ENCODE measurements around the gene SYNC.

SYNC gene

GRCh38 chr1:32702599-32703478 is at the start of gene SYNC:
Gene SYNC, minus strand, starts transcription at chr1:32702770. Its CDS starts 110 bp downstream, at chr1:32702660.
- DNase-seq = no peak

DNA sequence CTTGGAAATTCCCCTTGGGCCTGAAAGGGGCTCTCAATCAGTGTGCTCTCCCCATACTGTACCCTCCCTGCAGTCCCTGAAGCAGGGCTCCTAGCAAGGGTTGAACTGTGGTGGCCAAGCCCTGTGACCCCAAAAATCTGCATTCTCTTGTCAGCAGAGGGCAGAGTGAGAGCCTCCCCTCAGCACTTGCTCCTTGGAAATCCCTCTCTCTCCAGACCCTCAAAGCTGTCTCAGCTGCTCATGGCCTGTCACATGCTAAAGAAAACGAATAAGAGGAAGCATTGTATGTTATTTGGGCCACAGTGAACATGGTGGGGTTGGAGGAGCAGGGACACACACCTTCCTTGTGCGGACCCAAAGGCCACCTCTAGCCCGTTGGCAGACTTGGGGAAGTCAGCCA is 47.2 kb upstream of the SYNC start:
- DNase-seq = no peak

DNA sequence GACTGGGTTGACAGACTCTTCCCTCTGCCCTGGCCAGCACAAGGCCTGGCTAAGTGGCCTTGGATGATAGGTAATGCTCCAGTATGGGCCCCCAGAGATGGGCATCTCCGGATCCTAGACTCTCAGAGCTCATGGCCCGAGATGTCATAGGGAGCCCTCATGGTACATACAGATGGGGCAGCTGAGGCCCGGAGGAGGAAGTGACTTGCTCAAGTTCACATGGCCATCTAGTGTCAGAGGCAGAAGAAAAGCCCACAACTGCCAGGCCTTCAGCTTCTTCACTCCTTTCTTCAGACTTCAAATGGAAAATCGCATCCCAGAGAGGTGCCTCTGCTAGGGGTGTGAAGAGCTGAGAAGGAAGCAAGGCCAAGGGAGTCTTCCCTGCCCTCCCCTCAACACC is 46.8 kb upstream of the SYNC start:
- DNase-seq = peak; percentile 25

DNA sequence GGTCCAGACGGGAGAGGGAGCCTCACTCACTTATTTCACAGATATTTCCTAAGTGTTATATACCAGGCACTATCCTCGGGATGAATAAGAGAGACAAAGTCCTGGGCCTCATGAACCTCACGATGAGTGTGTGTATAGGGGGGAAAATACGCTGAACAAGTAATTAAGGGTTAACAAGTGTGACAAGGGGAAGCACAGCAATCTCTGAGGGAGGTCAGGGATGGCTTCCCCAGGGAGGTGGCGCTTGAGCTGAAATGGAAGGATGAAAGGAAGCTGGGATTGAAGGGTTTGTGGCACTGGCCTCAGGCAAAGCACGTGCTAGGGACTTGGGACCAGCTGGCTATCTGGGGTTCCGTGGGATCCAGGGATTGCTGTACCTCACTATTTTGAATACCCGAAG is 46.4 kb upstream of the SYNC start:
- DNase-seq = no peak

- DNase-seq = no peak
These were observed 45.8 kb upstream of the SYNC start for GRCh38 chr1:32748348-32748747.

DNA sequence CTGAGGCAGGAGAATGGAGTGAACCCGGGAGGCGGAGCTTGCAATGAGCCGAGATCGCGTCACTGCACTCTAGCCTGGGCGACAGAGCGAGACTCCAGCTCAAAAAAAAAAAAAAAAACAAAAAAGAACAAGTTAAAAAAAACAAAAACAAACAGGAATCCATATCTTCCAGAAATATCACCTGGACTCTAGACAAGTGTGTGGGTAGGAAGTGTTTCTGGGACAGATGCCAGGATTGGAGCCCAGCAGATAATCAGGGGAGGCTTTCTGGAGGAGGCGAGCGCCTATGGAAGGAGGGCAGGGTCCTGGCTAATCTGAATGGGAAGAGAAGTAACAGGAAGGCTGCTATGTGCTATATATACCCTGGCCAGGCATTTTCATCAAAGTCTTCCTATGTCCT is 43.6 kb upstream of the SYNC start:
- DNase-seq = no peak

- no peak for DNase-seq
These were observed 41.5 kb upstream of the SYNC start for GRCh38 chr1:32744071-32744425.

GRCh38 chr1:32743380-32744070 is 41.0 kb upstream of the SYNC start:
- no peak for DNase-seq

GRCh38 chr1:32742956-32743355 is 40.4 kb upstream of the SYNC start:
- peak; percentile 9 for DNase-seq

GRCh38 chr1:32742199-32742947 is 39.8 kb upstream of the SYNC start:
- no peak for DNase-seq

DNA sequence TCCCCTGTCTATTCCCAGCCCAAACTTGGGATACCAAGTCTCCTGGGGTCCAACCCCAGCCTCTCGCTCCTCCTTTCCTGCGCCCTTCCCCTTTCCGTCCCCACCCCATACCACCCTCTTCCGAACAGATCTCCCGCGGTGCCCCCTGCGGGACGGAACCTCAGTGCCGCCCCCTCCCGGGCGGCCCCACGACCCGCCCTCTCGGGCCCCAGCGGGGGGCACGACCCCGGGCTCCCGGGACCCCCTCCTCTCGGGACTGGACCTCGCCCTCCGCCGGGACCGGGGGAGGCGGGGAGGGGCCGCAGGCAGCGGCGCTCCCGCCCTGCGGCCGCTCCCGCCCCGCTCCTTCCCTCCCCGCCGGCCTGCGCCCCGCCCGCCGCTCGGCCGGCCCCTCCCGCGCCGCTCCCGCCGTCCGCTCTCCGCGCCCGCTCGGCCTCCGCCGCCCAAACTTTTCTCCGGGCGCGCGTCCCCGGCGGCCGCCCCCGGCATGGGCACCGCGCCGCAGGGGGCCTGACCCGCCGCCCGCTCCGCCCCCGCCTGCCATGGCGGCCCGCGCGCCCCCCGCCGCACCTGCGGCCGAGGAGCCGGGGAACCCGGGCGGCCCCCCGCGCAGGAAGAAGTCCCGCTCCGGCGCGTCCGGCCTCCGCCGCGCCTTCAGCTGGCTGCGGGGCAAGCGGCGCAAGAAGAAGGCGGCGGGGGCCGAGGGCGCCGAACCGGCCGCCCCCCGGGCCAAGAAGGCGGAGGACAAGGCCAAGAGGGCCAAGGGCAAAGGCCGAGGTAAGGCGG is 39.0 kb upstream of the SYNC start:
- DNase-seq = no peak

DNA sequence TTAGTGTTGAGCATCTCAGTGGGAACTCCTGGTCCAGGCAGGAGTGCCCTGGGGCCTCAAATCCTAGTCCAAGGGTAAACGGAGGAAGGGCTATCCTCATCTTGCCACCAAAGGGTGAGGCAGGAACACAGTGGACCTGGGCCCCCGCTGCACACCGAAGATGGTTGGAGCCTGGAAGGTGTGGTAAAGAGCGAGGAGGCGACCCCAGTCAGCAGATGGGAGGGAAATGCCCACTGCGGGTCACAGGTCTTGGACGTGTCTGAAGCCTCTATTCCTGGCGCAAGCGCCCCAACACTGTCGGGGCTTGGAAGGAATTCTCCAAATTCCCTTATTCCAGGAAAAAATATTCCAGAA is 38.5 kb upstream of the SYNC start:
- DNase-seq = no peak

DNA sequence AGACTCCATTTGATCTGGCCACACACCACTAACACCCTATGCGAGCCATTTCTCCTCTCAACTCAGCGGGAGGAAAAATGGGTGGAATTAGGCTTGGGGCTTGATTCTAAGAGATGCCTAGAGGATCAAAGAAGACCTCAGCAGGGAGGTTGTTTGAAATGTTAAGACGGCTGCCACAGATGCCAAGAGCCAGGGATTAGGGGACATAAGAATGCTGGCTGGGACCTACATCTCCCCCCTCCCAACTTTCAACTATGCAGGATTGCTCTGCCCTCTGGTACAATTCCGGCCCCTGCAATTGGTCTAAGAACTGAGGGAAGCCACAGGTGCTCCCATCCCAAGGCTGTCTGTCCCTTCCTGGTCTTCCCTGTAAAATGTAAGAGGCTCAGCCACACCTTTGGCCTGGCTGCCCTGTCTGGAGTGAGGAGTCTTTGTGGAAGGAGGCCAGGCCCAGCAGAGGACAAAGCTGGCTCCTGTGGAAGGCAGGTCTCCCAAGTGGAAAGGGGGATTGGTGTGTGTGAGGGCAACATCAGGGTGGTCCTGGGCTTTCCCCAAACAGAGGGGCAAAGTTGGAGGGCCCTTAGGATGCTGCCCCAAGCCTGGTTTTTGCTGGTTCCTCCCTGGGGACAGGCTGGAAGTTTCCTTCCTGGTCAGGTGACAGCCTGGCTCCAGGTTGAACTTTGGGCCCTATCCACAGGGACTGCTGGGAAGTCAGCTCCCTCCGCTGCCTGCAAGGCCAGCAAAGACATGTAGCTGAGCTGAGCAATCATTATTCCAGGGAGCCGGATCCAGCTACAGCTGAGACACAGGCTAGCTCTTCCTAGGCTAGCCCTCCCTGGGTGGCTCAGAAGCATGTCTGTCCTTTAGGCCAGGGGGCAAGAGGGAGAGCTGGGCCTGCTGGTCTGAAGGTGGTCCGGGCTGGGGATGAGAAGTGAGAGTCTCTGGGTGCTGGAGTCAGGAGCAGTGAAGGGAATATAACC is 34.5 kb upstream of the SYNC start:
- DNase-seq = no peak

DNA sequence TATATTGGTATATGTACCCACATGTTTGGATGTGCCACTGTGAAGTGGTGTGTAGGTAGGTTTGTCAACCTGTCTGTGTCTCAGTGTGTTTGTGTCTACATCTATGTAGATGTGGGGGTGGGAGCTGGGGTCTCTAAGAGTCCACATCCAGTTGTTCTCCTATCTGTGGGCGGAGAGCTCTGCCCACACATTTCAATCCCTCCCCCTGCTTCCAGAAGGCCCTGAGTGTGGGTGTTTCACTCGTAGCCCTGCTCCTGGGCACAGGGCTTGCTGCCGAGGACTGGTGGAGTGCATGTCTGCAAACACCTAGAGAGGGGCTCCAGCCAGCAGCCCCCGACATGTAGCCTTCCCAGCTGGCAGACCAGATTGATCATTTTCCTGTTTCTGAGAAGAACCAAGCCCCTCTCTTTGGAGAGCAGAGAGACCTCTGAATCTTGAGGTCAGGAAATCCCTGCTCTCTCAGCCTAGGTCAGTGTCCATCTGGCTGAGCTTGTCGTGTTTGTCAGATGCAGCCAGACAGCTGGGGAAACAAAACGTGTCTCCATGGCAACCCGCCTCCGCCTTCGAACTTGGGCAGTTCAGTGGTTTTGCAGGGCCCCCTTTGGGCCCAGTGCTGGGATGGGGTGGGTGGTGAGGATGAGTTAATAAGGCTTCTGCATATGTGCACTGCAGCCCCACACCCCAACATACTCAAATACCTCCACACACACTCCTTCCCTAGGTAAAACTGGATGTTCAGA is 31.2 kb upstream of the SYNC start:
- DNase-seq = no peak

GRCh38 chr1:32729254-32730046 is 26.9 kb upstream of the SYNC start:
- no peak for DNase-seq

GRCh38 chr1:32728413-32729077 is 26.0 kb upstream of the SYNC start:
- DNase-seq = no peak

- DNase-seq = no peak
These were observed 25.3 kb upstream of the SYNC start for GRCh38 chr1:32727876-32728275.

DNA sequence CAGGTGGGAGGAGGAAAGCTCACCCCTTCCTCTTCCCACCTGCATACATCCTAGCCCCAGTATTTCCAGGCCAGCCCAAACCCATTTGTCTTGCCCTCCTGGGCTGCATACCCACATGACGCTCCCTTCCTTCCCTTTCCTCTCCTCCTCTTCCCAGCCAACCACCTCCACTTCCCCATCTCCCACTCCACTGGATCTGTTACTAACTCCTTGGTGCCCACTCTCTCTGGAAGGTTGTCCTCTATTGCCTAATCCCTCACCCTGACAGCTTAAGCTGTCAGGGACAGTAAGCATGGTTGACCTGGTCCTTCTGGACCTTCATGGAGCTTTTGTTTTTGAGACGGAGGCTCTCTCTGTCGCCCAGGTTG is 23.0 kb upstream of the SYNC start:
- no peak for DNase-seq
